ENCODE results near the gene FRMPD2.
"Not testable (repeated sequence)": the region's sequence is repeated elsewhere in the genome, so short reads cannot be mapped to it uniquely, and the experiment has no call there.

DNA sequence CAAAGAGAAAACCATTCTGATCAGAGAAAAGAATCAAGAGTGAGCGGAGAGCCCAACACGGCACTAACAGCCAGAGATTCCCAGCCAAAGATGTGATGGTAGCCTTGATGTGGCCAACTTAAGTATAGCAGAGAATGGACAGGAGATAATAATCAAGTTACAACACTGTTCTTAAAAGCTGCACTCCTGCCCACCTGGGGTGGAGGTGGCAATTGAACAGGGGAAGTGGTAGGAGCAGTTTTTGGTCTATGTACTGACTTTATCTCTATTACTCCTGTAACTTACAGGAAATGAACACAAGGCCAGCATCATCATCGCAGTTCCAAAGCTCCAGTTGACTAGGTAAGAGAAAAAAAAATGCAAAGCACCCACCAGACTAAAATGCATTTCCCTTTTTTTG lies 164.2 kb downstream of the FRMPD2 start:
- TF ChIP-seq POLR2A (IDR thresholded peaks at IDR 0.05; ENCODE audit: low read depth, low read length); CHD1 (IDR thresholded peaks at IDR 0.05; ENCODE audit: low read depth, low read length); CEBPB (IDR thresholded peaks at IDR 0.05; ENCODE audit: low read depth, low read length); CTCF (conservative IDR thresholded peaks at IDR 0.05; ENCODE audit: low read depth, low read length); BHLHE40 (IDR thresholded peaks at IDR 0.05; ENCODE audit: low read depth, low read length); FOS (IDR thresholded peaks at IDR 0.05; ENCODE audit: low read depth, low read length); RAD21 (IDR thresholded peaks at IDR 0.05; ENCODE audit: low read length); MAZ (IDR thresholded peaks at IDR 0.05; ENCODE audit: borderline replicate concordance, low read depth, low read length); USF2 (IDR thresholded peaks at IDR 0.05; ENCODE audit: low read depth, low read length); RFX5 (IDR thresholded peaks at IDR 0.05; ENCODE audit: low read depth, low read length): not testable (repeated sequence)
